ENCODE measurements around the gene DHRS7. TPM values are rescaled to one million over a fixed set of nuclear protein-coding genes. Genes with fewer than 3 reads are reported as not detected.

The DHRS7 gene
- 10 to 100 TPM; 40.5 to 43.4 TPM for total RNA-seq

- H3K4me1 Mint-ChIP-seq (ENCODE audit: low read depth): peaks cover 39% of the 10 kb centered on the region
- no peaks in the 10 kb centered on the region for H3K9me3 Mint-ChIP-seq
- peak within 1 kb of the TSS; percentile 96 for H3K27ac Mint-ChIP-seq
- peaks cover 5% of the 10 kb centered on the region for H3K36me3 Mint-ChIP-seq (ENCODE audit: low read depth)
- DNase-seq: peak; percentile 65
- CTCF ChIA-PET: interaction anchor here (0.6 to 3.2 kb wide), 14 partner anchors 18 to 201 kb away, joined by 3 to 31 read pairs (median 4); partner anchors contain the start of gene PPM1A
- H3K27me3 Mint-ChIP-seq (ENCODE audit: low read depth): no peaks in the 10 kb centered on the region
- H3K4me3 Mint-ChIP-seq: peak within 1 kb of the TSS; percentile 89
- intact Hi-C loops (cut with micrococcal nuclease): loop anchor here (1.0 to 5.0 kb wide), 8 partner anchors 13 to 683 kb away; partner anchors contain the start of genes JKAMP, L3HYPDH and PCNX4
Observed at GRCh38 chr14:60164712-60165546, at the start of gene DHRS7. DHRS7 (minus strand) TSS chr14:60165398; CDS start chr14:60165309, 89 bp downstream.

- H3K36me3 Mint-ChIP-seq (ENCODE audit: low read depth): no peaks in the 10 kb centered on the region
- DNase-seq: no peak
- no peaks in the 10 kb centered on the region for H3K27me3 Mint-ChIP-seq (ENCODE audit: low read depth)
- intact Hi-C loops (cut with micrococcal nuclease): no loop called here
- H3K27ac Mint-ChIP-seq: no peak overlapping the region
- no peaks in the 10 kb centered on the region for H3K9me3 Mint-ChIP-seq
- H3K4me1 Mint-ChIP-seq (ENCODE audit: low read depth): peaks cover 5% of the 10 kb centered on the region
- CTCF ChIA-PET: interaction anchor here (1.0 kb wide), 1 partner anchor 10 kb away, joined by 4 read pairs; no protein-coding TSS in a partner anchor
- H3K4me3 Mint-ChIP-seq: no peak overlapping the region
Observed at GRCh38 chr14:60214415-60215126, 49.4 kb upstream of the DHRS7 start.

- Mint-ChIP-seq H3K4me3 (no peak overlapping the region), H3K9me3 (no peaks in the 10 kb centered on the region)
- intact Hi-C loops (cut with micrococcal nuclease): no loop called here
Observed at GRCh38 chr14:60214003-60214402, 48.8 kb upstream of the DHRS7 start.

GRCh38 chr14:60212503-60213371 is 47.5 kb upstream of the DHRS7 start:
- no peaks in the 10 kb centered on the region for H3K36me3 Mint-ChIP-seq (ENCODE audit: low read depth)
- intact Hi-C loops (cut with micrococcal nuclease): no loop called here
- no peaks in the 10 kb centered on the region for H3K4me1 Mint-ChIP-seq (ENCODE audit: low read depth)
- CTCF ChIA-PET: interaction anchor here (0.7 to 1.4 kb wide), 2 partner anchors 16 to 43 kb away, joined by 3 read pairs; no protein-coding TSS in a partner anchor
- H3K9me3 Mint-ChIP-seq: no peaks in the 10 kb centered on the region
- no peak overlapping the region for H3K4me3 Mint-ChIP-seq
- H3K27me3 Mint-ChIP-seq (ENCODE audit: low read depth): no peaks in the 10 kb centered on the region
- no peak overlapping the region for H3K27ac Mint-ChIP-seq
- no peak for DNase-seq

More at GRCh38 chr14:60214003-60214402, 48.8 kb upstream of the DHRS7 start:
- Mint-ChIP-seq H3K4me1 (ENCODE audit: low read depth) (peaks cover 3% of the 10 kb centered on the region), H3K27ac (no peak overlapping the region), H3K36me3 (ENCODE audit: low read depth) (no peaks in the 10 kb centered on the region), H3K27me3 (ENCODE audit: low read depth) (no peaks in the 10 kb centered on the region)
- no peak for DNase-seq
- CTCF ChIA-PET: no interaction called here

- Mint-ChIP-seq H3K9me3 (no peaks in the 10 kb centered on the region), H3K4me1 (ENCODE audit: low read depth) (peaks cover 6% of the 10 kb centered on the region), H3K36me3 (ENCODE audit: low read depth) (no peaks in the 10 kb centered on the region), H3K4me3 (no peak overlapping the region), H3K27ac (no peak overlapping the region), H3K27me3 (ENCODE audit: low read depth) (peaks cover 6% of the 10 kb centered on the region)
- intact Hi-C loops (cut with micrococcal nuclease): no loop called here
- no peak for DNase-seq
- CTCF ChIA-PET: interaction anchor here (1.1 kb wide), 1 partner anchor 23 kb away, joined by 4 read pairs; no protein-coding TSS in a partner anchor
Observed at GRCh38 chr14:60211153-60211552, 46.0 kb upstream of the DHRS7 start.

- H3K4me1 Mint-ChIP-seq (ENCODE audit: low read depth): peaks cover 9% of the 10 kb centered on the region
- no peak for DNase-seq
- H3K4me3 Mint-ChIP-seq: no peak overlapping the region
- no peaks in the 10 kb centered on the region for H3K36me3 Mint-ChIP-seq (ENCODE audit: low read depth)
- H3K27me3 Mint-ChIP-seq (ENCODE audit: low read depth): peaks cover 7% of the 10 kb centered on the region
- intact Hi-C loops (cut with micrococcal nuclease): no loop called here
- CTCF ChIA-PET: interaction anchor here (0.6 to 1.0 kb wide), 2 partner anchors 56 to 537 kb away, joined by 4 to 5 read pairs; no protein-coding TSS in a partner anchor
- H3K9me3 Mint-ChIP-seq: no peaks in the 10 kb centered on the region
- H3K27ac Mint-ChIP-seq: no peak overlapping the region
Observed at GRCh38 chr14:60210703-60211102, 45.5 kb upstream of the DHRS7 start.

- H3K4me1 Mint-ChIP-seq (ENCODE audit: low read depth): peaks cover 19% of the 10 kb centered on the region
- intact Hi-C loops (cut with micrococcal nuclease): loop anchor here (1.0 kb wide), 1 partner anchor 41 kb away; no protein-coding TSS in a partner anchor
- DNase-seq: no peak
- no peak overlapping the region for H3K27ac Mint-ChIP-seq
- CTCF ChIA-PET: interaction anchor here (0.6 to 1.1 kb wide), 2 partner anchors 41 to 61 kb away, joined by 3 to 8 read pairs; partner anchors contain the start of gene DHRS7
- no peak overlapping the region for H3K4me3 Mint-ChIP-seq
- peaks cover 14% of the 10 kb centered on the region for H3K27me3 Mint-ChIP-seq (ENCODE audit: low read depth)
- no peaks in the 10 kb centered on the region for H3K9me3 Mint-ChIP-seq
- H3K36me3 Mint-ChIP-seq (ENCODE audit: low read depth): no peaks in the 10 kb centered on the region
Observed at GRCh38 chr14:60206837-60207533, 41.8 kb upstream of the DHRS7 start.

GRCh38 chr14:60206249-60206670 is 41.1 kb upstream of the DHRS7 start:
- CTCF ChIA-PET: interaction anchor here (1.0 to 1.1 kb wide), 2 partner anchors 41 to 47 kb away, joined by 3 read pairs; partner anchors contain the start of gene DHRS7
- Mint-ChIP-seq H3K9me3 (no peaks in the 10 kb centered on the region), H3K27ac (no peak overlapping the region), H3K4me3 (no peak overlapping the region), H3K4me1 (ENCODE audit: low read depth) (peaks cover 19% of the 10 kb centered on the region), H3K36me3 (ENCODE audit: low read depth) (no peaks in the 10 kb centered on the region), H3K27me3 (ENCODE audit: low read depth) (peaks cover 18% of the 10 kb centered on the region)
- intact Hi-C loops (cut with micrococcal nuclease): loop anchor here (1.0 kb wide), 1 partner anchor 42 kb away; no protein-coding TSS in a partner anchor
- DNase-seq: no peak

- no peaks in the 10 kb centered on the region for H3K9me3 Mint-ChIP-seq
- no peak for DNase-seq
- H3K4me1 Mint-ChIP-seq (ENCODE audit: low read depth): peaks cover 19% of the 10 kb centered on the region
- H3K36me3 Mint-ChIP-seq (ENCODE audit: low read depth): no peaks in the 10 kb centered on the region
- intact Hi-C loops (cut with micrococcal nuclease): loop anchor here (1.0 kb wide), 1 partner anchor 9 kb away; no protein-coding TSS in a partner anchor
- no peak overlapping the region for H3K4me3 Mint-ChIP-seq
- no peak overlapping the region for H3K27ac Mint-ChIP-seq
- CTCF ChIA-PET: interaction anchor here (1.0 kb wide), 1 partner anchor 48 kb away, joined by 3 read pairs; no protein-coding TSS in a partner anchor
- H3K27me3 Mint-ChIP-seq (ENCODE audit: low read depth): peaks cover 18% of the 10 kb centered on the region
Observed at GRCh38 chr14:60204843-60205774, 39.9 kb upstream of the DHRS7 start.

GRCh38 chr14:60204104-60204842 is 39.1 kb upstream of the DHRS7 start:
- H3K27ac Mint-ChIP-seq: no peak overlapping the region
- no peak overlapping the region for H3K4me3 Mint-ChIP-seq
- H3K9me3 Mint-ChIP-seq: peaks cover 6% of the 10 kb centered on the region
- H3K4me1 Mint-ChIP-seq (ENCODE audit: low read depth): peaks cover 19% of the 10 kb centered on the region
- peaks cover 3% of the 10 kb centered on the region for H3K36me3 Mint-ChIP-seq (ENCODE audit: low read depth)
- H3K27me3 Mint-ChIP-seq (ENCODE audit: low read depth): peaks cover 23% of the 10 kb centered on the region
- no peak for DNase-seq
- intact Hi-C loops (cut with micrococcal nuclease): no loop called here
- CTCF ChIA-PET: interaction anchor here (0.8 kb wide), 1 partner anchor 9 kb away, joined by 3 read pairs; no protein-coding TSS in a partner anchor
